SK-N-SH (cell line): Measurements from ENCODE around the gene PHLDB2.

Experiments used
- CTCF ChIP-seq: fragments of 200-600 bp; sonication (generic); IDR thresholded peaks from 2 replicates; pipeline ENCODE4 v1.6.1; 2017; ENCODE audit warnings: antibody characterized with exemption, mild to moderate bottlenecking, moderate library complexity
- EP300 ChIP-seq, 2 experiments: IDR thresholded peaks; 2 replicates each; pipeline versions ENCODE4 v1.4.0 to v1.6.1; 2012; ENCODE audit warnings: borderline replicate concordance in 1 of 2, low read depth in 1 of 2, low read length in 1 of 2
- EZH2phosphoT487 ChIP-seq: fragments of 200-600 bp; sonication (generic); IDR thresholded peaks from 2 replicates; pipeline ENCODE4 v1.6.1; 2017; ENCODE audit warnings: low read depth, mixed run types, mild to moderate bottlenecking, antibody characterized with exemption, moderate library complexity, borderline replicate concordance
- FOXM1 ChIP-seq: IDR thresholded peaks from 2 replicates; pipeline ENCODE4 v1.4.0; 2012; ENCODE audit warnings: low read depth, mild to moderate bottlenecking
- NFIC ChIP-seq: IDR thresholded peaks from 2 replicates; pipeline ENCODE4 v1.4.0; 2012; ENCODE audit warnings: borderline replicate concordance
- POLR2AphosphoS5 ChIP-seq: IDR thresholded peaks from 2 replicates; pipeline ENCODE4 v1.6.1; 2012; ENCODE audit warnings: low read depth, low read length
- REST ChIP-seq: IDR thresholded peaks from 2 replicates; pipeline ENCODE4 v1.6.1; 2012; ENCODE audit warnings: mild to moderate bottlenecking, low read depth, low read length, moderate library complexity
- RXRA ChIP-seq: IDR thresholded peaks from 2 replicates; pipeline ENCODE4 v1.4.0; 2012; ENCODE audit warnings: low read depth, mild to moderate bottlenecking, borderline replicate concordance
- USF2 ChIP-seq: fragments of 150-350 bp; IDR thresholded peaks from 2 replicates; pipeline ENCODE4 v1.6.1; 2017; ENCODE audit warnings: antibody characterized with exemption, low read length, low read depth, borderline replicate concordance

GRCh38 chr3:111944372-111944771 is 85.3 kb downstream of the PHLDB2 start:
- no peak for TF ChIP-seq USF2
- TF ChIP-seq CTCF, result no peak
- TF ChIP-seq REST, result no peak
- TF ChIP-seq NFIC, result no peak
- TF ChIP-seq FOXM1, result no peak
- no peak for TF ChIP-seq RXRA
- no peak for TF ChIP-seq EP300 (IDR thresholded peaks at IDR 0.05; ENCODE audit: borderline replicate concordance in 1 of 2, low read depth in 1 of 2, low read length in 1 of 2)
- no peak for TF ChIP-seq EZH2phosphoT487
- no peak for TF ChIP-seq POLR2AphosphoS5
